OCI-LY7 (cell line): ENCODE results near the gene PGA4. TPM values are rescaled to one million over a fixed set of nuclear protein-coding genes. Genes with fewer than 3 reads are reported as not detected.
"Not testable (repeated sequence)": the region's sequence is repeated elsewhere in the genome, so short reads cannot be mapped to it uniquely, and the experiment has no call there.

ENCODE experiments used
- BruUV-seq: library from RNA; stranded (reverse); fragments of 400-500 nt; replicated peaks from 2 replicates; lab custom pipeline; 2021; lab: Mats Ljungman, UMichigan
- CTCF ChIA-PET: fragments of 300-600 bp; sonication (Branson Sonifier 250); formaldehyde crosslinking; loops from one replicate; lab custom pipeline; 2022; ENCODE audit warnings: antibody characterized with exemption; ENCODE audit not compliant: unreplicated experiment; lab: Charles Lee
- POLR2A ChIA-PET: fragments of 300-600 bp; sonication (Branson Sonifier 250); formaldehyde crosslinking; loops from one replicate; lab custom pipeline; 2022; ENCODE audit warnings: antibody characterized with exemption; lab: Charles Lee
- DNase-seq: peaks from one replicate; pipeline ENCODE4 v3.0.0-alpha.2; 2015; ENCODE audit warnings: low spot score
- H2AFZ ChIP-seq: fragments of 200-600 bp; sonication (generic), shearing (Covaris generic); 2 replicates; pipeline ENCODE4 v1.6.1; 2014; ENCODE audit warnings: mild to moderate bottlenecking, antibody characterized with exemption, low read length, moderate library complexity
- H3K27ac ChIP-seq: fragments of 200-600 bp; sonication (generic); 2 replicates; pipeline ENCODE4 v1.5.1; 2014; ENCODE audit warnings: mixed run types, low read depth, mild to moderate bottlenecking, moderate library complexity, low read length, inconsistent platforms; ENCODE audit not compliant: poor library complexity, severe bottlenecking
- H3K36me3 ChIP-seq: fragments of 200-600 bp; sonication (generic); 2 replicates; pipeline ENCODE4 v1.6.1; 2014; ENCODE audit warnings: mild to moderate bottlenecking, antibody characterized with exemption, low read length, moderate library complexity, mixed read lengths; ENCODE audit not compliant: insufficient read depth
- H3K4me1 ChIP-seq: fragments of 200-600 bp; sonication (generic); 2 replicates; pipeline ENCODE4 v1.5.1; 2014; ENCODE audit warnings: mild to moderate bottlenecking, low read length; ENCODE audit not compliant: insufficient read depth, poor library complexity, severe bottlenecking
- H3K4me2 ChIP-seq: fragments of 200-600 bp; sonication (generic); 2 replicates; pipeline ENCODE4 v1.6.1; 2014; ENCODE audit warnings: mild to moderate bottlenecking, low read length
- H3K4me3 ChIP-seq: fragments of 200-600 bp; sonication (generic); 2 replicates; pipeline ENCODE4 v1.5.1; 2014; ENCODE audit warnings: mild to moderate bottlenecking, low read depth, low read length; ENCODE audit not compliant: poor library complexity, severe bottlenecking
- H3K79me2 ChIP-seq: fragments of 200-600 bp; sonication (generic); 2 replicates; pipeline ENCODE4 v1.6.1; 2016; ENCODE audit warnings: low read depth, mild to moderate bottlenecking, low read length, moderate library complexity, mixed read lengths; ENCODE audit not compliant: insufficient read depth
- H3K9me2 ChIP-seq: fragments of 200-600 bp; sonication (generic); 2 replicates; pipeline ENCODE4 v1.6.1; 2016; ENCODE audit warnings: mild to moderate bottlenecking, low read length, mixed read lengths; ENCODE audit not compliant: insufficient read depth
- H3K9me3 ChIP-seq: fragments of 200-600 bp; sonication (generic); 2 replicates; pipeline ENCODE4 v1.6.1; 2014; ENCODE audit warnings: mild to moderate bottlenecking, mixed run types, low read length, mixed read lengths
- H4K20me1 ChIP-seq: fragments of 200-600 bp; sonication (generic); 2 replicates; pipeline ENCODE4 v1.6.1; 2014; ENCODE audit warnings: mild to moderate bottlenecking, antibody characterized with exemption, low read length, moderate library complexity, mixed read lengths; ENCODE audit not compliant: insufficient read depth
- intact Hi-C: fragments of 100-400 bp; cut with micrococcal nuclease; formaldehyde crosslinking; loops from one replicate; pipeline ENCODE4 v1.10.0; 2022; ENCODE audit not compliant: unreplicated experiment
- total RNA-seq, 2 experiments: library from RNA; depleted of rRNA in 1 of 2; stranded (reverse); fragments of >200 nt in 1 of 2; shearing (Covaris generic) in 1 of 2; gene quantifications; 2 replicates each; pipeline ENCODE4 v1.2.3, GENCODE V29; 2014 to 2022

Gene PGA4
- total RNA-seq, 2 experiments from 2014 or later: not detected

DNA sequence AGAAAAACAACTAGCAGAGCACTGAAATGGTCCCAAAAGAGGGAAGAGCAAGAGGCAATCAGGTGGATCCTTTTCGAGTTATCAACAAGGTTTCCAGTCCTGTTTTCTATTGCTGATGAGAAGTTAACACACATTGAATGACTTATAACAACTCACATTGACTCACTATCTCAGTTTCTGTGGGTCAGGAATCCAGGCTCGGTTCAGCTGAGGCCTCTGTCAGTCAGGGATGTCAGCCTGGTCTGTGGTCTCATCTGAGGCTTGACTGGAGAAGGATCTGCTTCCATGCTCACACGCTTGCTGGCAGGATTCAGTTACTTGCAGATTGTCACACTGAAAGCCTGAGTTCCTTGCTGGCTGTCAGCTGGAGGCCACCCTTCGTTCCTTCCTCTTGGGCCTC is 3.8 kb upstream of the PGA4 start:
- H3K4me1 ChIP-seq, H3K4me2 ChIP-seq, H3K27ac ChIP-seq, CTCF ChIA-PET, H3K79me2 ChIP-seq, H3K9me2 ChIP-seq, BruUV-seq, H3K4me3 ChIP-seq, H4K20me1 ChIP-seq, H2AFZ ChIP-seq, DNase-seq, H3K9me3 ChIP-seq, intact Hi-C loops, POLR2A ChIA-PET, H3K36me3 ChIP-seq: not testable (repeated sequence)

DNA sequence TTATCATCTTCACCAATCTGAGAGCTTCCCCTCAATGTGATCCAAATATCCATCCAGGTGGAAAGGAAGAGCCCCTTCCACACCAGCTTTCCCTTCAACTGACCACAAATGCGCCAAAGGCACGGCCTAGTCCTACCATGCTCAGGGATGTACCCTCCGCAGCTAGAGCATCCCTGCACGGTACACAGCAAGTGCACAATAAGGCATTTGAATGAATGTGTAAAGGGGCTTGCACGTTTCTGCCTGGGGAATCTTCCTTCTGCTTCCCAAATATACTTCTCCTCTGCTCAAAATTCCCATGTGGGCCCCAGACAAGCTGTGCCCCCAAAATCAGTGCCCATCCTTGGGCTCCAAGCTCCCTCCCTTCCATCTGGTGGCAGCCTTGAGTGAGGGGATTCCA is 3.1 kb upstream of the PGA4 start:
- H3K79me2 ChIP-seq, DNase-seq, H3K4me2 ChIP-seq, H4K20me1 ChIP-seq, BruUV-seq, H3K4me3 ChIP-seq, intact Hi-C loops, H3K9me3 ChIP-seq, CTCF ChIA-PET, H3K27ac ChIP-seq, H3K9me2 ChIP-seq, POLR2A ChIA-PET, H3K36me3 ChIP-seq, H3K4me1 ChIP-seq, H2AFZ ChIP-seq: not testable (repeated sequence)

DNA sequence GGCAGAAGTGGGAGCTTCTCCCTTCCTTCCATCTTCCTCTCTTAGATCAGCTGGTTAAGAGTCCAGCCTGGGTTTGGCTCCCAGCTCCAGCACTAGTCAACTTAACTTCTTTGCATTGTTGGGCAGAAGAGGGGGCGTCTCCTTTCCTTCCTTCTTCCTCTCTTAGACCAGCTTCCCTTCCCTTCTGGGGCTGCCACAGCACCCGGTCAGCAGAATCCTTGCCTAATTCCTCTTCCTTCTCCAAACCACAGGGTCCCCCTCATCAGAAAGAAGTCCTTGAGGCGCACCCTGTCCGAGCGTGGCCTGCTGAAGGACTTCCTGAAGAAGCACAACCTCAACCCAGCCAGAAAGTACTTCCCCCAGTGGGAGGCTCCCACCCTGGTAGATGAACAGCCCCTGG is 545 bp downstream of the PGA4 start:
- H3K27ac ChIP-seq, H3K4me1 ChIP-seq, H3K4me2 ChIP-seq, H3K4me3 ChIP-seq, POLR2A ChIA-PET, H3K9me3 ChIP-seq, DNase-seq, H3K9me2 ChIP-seq, H2AFZ ChIP-seq, H3K79me2 ChIP-seq, H4K20me1 ChIP-seq, CTCF ChIA-PET, BruUV-seq, intact Hi-C loops, H3K36me3 ChIP-seq: not testable (repeated sequence)

DNA sequence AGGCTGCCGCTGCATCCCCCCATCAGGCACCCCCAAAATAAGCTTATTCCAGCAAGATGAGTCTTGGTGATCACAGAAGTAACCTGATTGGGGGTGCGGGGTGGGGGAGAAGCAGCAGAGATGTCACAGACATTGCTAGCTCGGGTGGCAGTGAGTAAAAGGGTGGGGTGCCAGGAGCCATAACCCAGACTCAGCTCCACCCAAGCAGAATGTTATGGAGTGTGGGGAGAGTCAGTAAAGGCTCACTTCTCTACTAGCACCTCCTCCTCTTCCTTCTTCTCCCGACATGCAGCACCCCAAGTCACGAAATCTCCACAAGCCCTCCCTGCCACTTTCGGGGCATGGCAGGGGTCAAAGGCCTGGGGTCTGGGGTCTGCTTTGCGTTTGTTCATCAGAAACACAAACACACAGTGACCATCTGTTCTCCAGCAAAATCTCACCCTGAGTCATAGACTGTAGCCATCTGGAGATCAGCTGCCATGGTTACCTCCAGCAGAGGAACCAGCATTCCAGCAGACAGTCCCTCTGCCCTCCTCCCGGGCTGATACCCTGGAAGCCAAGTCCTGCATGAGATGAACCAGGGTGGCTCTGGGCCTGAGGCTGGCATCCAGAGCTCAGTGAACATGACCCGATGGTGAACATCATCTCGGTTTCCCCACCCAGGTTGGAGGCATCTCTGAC is 4.5 kb downstream of the PGA4 start:
- H3K36me3 ChIP-seq, H2AFZ ChIP-seq, intact Hi-C loops, DNase-seq, H3K9me3 ChIP-seq, H3K4me3 ChIP-seq, H3K79me2 ChIP-seq, BruUV-seq, H3K27ac ChIP-seq, H3K9me2 ChIP-seq, H3K4me1 ChIP-seq, H4K20me1 ChIP-seq, POLR2A ChIA-PET, H3K4me2 ChIP-seq, CTCF ChIA-PET: not testable (repeated sequence)

DNA sequence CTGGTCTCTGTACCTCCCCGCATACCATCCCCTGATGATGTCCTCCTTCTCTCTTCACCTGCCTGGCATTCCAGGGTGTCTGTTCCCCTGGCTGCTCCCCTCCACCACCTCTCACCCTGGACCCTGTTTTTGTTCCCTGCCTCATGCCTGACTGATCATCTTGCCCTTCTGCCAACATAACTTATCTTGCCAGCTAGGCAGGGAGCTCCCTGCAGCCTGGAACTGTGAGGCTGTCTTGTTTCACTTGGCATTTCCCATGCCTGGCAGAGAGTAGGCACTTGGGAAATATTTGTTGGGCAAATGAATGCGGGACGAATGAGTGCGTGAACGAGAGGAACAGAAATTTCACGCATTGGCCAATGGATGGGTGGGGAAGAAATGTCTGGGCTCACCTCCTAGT is 7.3 kb downstream of the PGA4 start:
- H3K36me3 ChIP-seq, H3K9me2 ChIP-seq, H3K9me3 ChIP-seq, DNase-seq, H3K4me2 ChIP-seq, H3K4me1 ChIP-seq, H2AFZ ChIP-seq, H3K4me3 ChIP-seq, CTCF ChIA-PET, H4K20me1 ChIP-seq, POLR2A ChIA-PET, intact Hi-C loops, H3K27ac ChIP-seq, BruUV-seq, H3K79me2 ChIP-seq: not testable (repeated sequence)

DNA sequence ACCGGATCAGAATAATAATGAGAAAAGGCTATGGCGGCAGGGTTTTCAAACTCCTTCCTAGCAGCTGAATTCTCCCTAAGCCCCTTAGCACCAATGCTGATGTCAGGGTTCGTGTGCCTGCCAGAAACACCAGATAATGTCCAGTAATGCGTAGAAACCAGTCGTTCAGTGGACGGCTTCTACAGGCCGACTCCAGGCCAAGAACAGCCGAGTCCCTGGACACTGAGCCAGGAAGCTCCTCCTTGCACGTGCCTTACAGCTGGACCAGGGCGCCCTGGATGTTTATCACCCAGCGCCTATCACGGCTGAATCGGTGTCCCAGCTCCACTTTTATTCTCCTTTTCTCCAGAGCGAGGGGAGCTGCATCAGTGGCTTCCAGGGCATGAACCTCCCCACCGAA is 8.9 kb downstream of the PGA4 start:
- H3K27ac ChIP-seq, H4K20me1 ChIP-seq, H3K9me3 ChIP-seq, H3K36me3 ChIP-seq, CTCF ChIA-PET, H3K9me2 ChIP-seq, H3K79me2 ChIP-seq, intact Hi-C loops, DNase-seq, H3K4me1 ChIP-seq, POLR2A ChIA-PET, H2AFZ ChIP-seq, H3K4me3 ChIP-seq, BruUV-seq, H3K4me2 ChIP-seq: not testable (repeated sequence)
